A549 (cell line): ENCODE results near the gene CHRNB2. TPM values are rescaled to one million over a fixed set of nuclear protein-coding genes. Genes with fewer than 3 reads are reported as not detected.

Source experiments
- ATAC-seq, 2 experiments: fragments of 200-7000 bp in 1 of 2; fragments of >200 bp in 1 of 2; cut with Nextera tagmentation in 1 of 2; cut with Tn5 transposase in 1 of 2; 3 replicates each; pipeline versions ENCODE4 v1.8.0 to v1.9.1; 2018 to 2020; ENCODE audit warnings: mild to moderate bottlenecking in 1 of 2, moderate library complexity in 1 of 2
- CTCF ChIA-PET: fragments of 300-600 bp; sonication (Branson Sonifier 250); formaldehyde crosslinking; extraction: SDS; loops from one replicate; lab custom pipeline; 2021; ENCODE audit warnings: antibody characterized with exemption, inconsistent platforms; lab: Yijun Ruan, JAX
- POLR2A ChIA-PET: fragments of 350-600 bp; formaldehyde crosslinking; extraction: SDS; loops from one replicate; lab custom pipeline; 2021; ENCODE audit warnings: antibody characterized with exemption, inconsistent platforms; lab: Yijun Ruan, JAX
- DNase-seq, 2 experiments: peaks; one replicate each; pipeline versions ENCODE4 v3.0.0 to v3.0.0-alpha.2; 2011 to 2016; ENCODE audit warnings: low read depth in 1 of 2, low spot score in 1 of 2
- FAIRE-seq: peaks from 2 replicates; lab custom pipeline; 2011; peaks lifted over from hg19 to GRCh38; lab: Jason Lieb, UNC
- H3K27ac ChIP-seq, 2 experiments: fragments of >200 bp; sonication (Bioruptor Twin); formaldehyde crosslinking; 3 replicates each; pipeline ENCODE4 v1.5.1; 2016 to 2017
- H3K4me1 ChIP-seq: fragments of >200 bp; sonication (Bioruptor Twin); formaldehyde crosslinking; 3 replicates; pipeline ENCODE4 v1.6.1; 2016
- H3K4me2 ChIP-seq: fragments of >200 bp; sonication (Bioruptor Twin); formaldehyde crosslinking; 3 replicates; pipeline ENCODE4 v1.6.1; 2016
- H3K4me3 ChIP-seq: fragments of >200 bp; sonication (Bioruptor Twin); formaldehyde crosslinking; 3 replicates; pipeline ENCODE4 v1.5.1; 2016
- H3K9me3 ChIP-seq: fragments of >200 bp; sonication (Bioruptor Twin); formaldehyde crosslinking; 3 replicates; pipeline ENCODE4 v1.6.1; 2016
- BCL3 ChIP-seq: fragments of >200 bp; sonication (Bioruptor Twin); formaldehyde crosslinking; IDR thresholded peaks from 3 replicates; pipeline ENCODE4 v1.6.1; 2016
- BHLHE40 ChIP-seq: IDR thresholded peaks from 2 replicates; pipeline ENCODE4 v1.6.1; 2012; ENCODE audit warnings: low read depth, low read length, inconsistent platforms
- CEBPB ChIP-seq, 2 experiments: fragments of >200 bp in 1 of 2; sonication (Bioruptor Twin) in 1 of 2; formaldehyde crosslinking in 1 of 2; IDR thresholded peaks; 2 replicates each; pipeline ENCODE4 v1.6.1; 2012 to 2016
- CHD2 ChIP-seq: fragments of 150-350 bp; IDR thresholded peaks from 2 replicates; pipeline ENCODE4 v1.6.1; 2014; ENCODE audit warnings: low read length; ENCODE audit not compliant: partially characterized antibody
- FOSB ChIP-seq: fragments of 250-450 bp; sonication (Bioruptor Pico); IDR thresholded peaks from 2 replicates; pipeline ENCODE4 v1.5.0; 2020; ENCODE audit warnings: mild to moderate bottlenecking, moderate library complexity
- HEYL ChIP-seq: fragments of 250-450 bp; sonication (Bioruptor Pico); IDR thresholded peaks from 2 replicates; pipeline ENCODE4 v1.8.0; 2021; ENCODE audit warnings: mild to moderate bottlenecking, moderate library complexity
- HMGXB4 ChIP-seq: fragments of 250-450 bp; sonication (Bioruptor Pico); IDR thresholded peaks from 2 replicates; pipeline ENCODE4 v1.5.0; 2021; ENCODE audit warnings: mild to moderate bottlenecking, moderate library complexity, borderline replicate concordance
- JUN ChIP-seq, 2 experiments: fragments of >200 bp; sonication (Bioruptor Twin); formaldehyde crosslinking; IDR thresholded peaks; 2 replicates in 1 of 2; 3 replicates in 1 of 2; pipeline ENCODE4 v1.6.1; 2016 to 2017
- KDM1A ChIP-seq: fragments of 200-600 bp; sonication (generic); IDR thresholded peaks from 2 replicates; pipeline ENCODE4 v1.6.1; 2016; ENCODE audit warnings: low read depth, mild to moderate bottlenecking
- MAX ChIP-seq: IDR thresholded peaks from 2 replicates; pipeline ENCODE4 v1.6.1; 2012
- MAZ ChIP-seq: fragments of 150-350 bp; IDR thresholded peaks from 2 replicates; pipeline ENCODE4 v1.6.1; 2014; ENCODE audit warnings: antibody characterized with exemption, low read depth, low read length, borderline replicate concordance
- MYC ChIP-seq: IDR thresholded peaks from 2 replicates; pipeline ENCODE4 v1.6.1; 2012; ENCODE audit warnings: mild to moderate bottlenecking, inconsistent platforms, low read length, improper control_type of control experiment, borderline replicate concordance
- PBX3 ChIP-seq: IDR thresholded peaks from 2 replicates; pipeline ENCODE4 v1.6.1; 2012
- PHF8 ChIP-seq: fragments of 200-600 bp; sonication (generic); IDR thresholded peaks from 2 replicates; pipeline ENCODE4 v1.6.1; 2016; ENCODE audit warnings: low read depth, mild to moderate bottlenecking, antibody characterized with exemption, moderate library complexity, borderline replicate concordance
- TP53 ChIP-seq: fragments of 250-450 bp; sonication (Bioruptor Pico); IDR thresholded peaks from 2 replicates; pipeline ENCODE4 v1.5.0; 2021; ENCODE audit warnings: mild to moderate bottlenecking, moderate library complexity
- USF2 ChIP-seq: fragments of 450-650 bp; IDR thresholded peaks from 2 replicates; pipeline ENCODE4 v1.6.1; 2014; ENCODE audit warnings: antibody characterized with exemption
- ZSCAN20 ChIP-seq: fragments of 250-450 bp; sonication (Bioruptor Pico); IDR thresholded peaks from 2 replicates; pipeline ENCODE4 v1.8.0; 2022; ENCODE audit warnings: mild to moderate bottlenecking, moderate library complexity
- WGBS: methylation state at CpG from one replicate; pipeline ENCODE4 v1.1.6; 2017; ENCODE audit errors: missing lambda C conversion rate; 5-methylcytosine and 5-hydroxymethylcytosine counted together
- polyA plus RNA-seq, 4 experiments: library from polyadenylated mRNA; depleted of rRNA in 3 of 4; stranded (reverse); fragments of >200 nt; fragmentation: RNase III in 1 of 4; extraction: RNeasy Plus Mini Kit Qiagen cat#74134 plus additional on column Dnase treatment in 1 of 4; gene quantifications; 2 replicates in 3 of 4; 3 replicates in 1 of 4; pipeline ENCODE4 v1.2.3, GENCODE V29; 2011 to 2017

CHRNB2 gene
- polyA plus RNA-seq, 2 of the 4 experiments (the other 2 are of a cell fraction): 0.21 TPM

- no peaks in the 10 kb centered on the region for H3K9me3 ChIP-seq
- H3K4me2 ChIP-seq: peak within 1 kb of the TSS; percentile 90
- peak; percentile 91 for ATAC-seq
- DNase-seq: peak; percentile 70 to 97
- peak within 1 kb of the TSS; percentile 93 to 99 for H3K27ac ChIP-seq
- H3K4me3 ChIP-seq: peak within 1 kb of the TSS; percentile 69
- peaks cover 29% of the 10 kb centered on the region for H3K4me1 ChIP-seq
- POLR2A ChIA-PET: interaction anchor here (0.6 to 1.2 kb wide), 7 partner anchors 10 to 343 kb away, joined by 3 to 6 read pairs (median 4); partner anchors contain the start of gene CHRNB2
- peak; percentile 28; the same call in 1 of the 2 replicates for TF ChIP-seq MYC
- TF ChIP-seq PHF8: peak; percentile 45; the same call in 1 of the 2 replicates
- TF ChIP-seq BCL3: peak; percentile 49; the same call in 1 of the 3 replicates
- peak; percentile 44; the same call in 1 of the 2 replicates for TF ChIP-seq MAX
- TF ChIP-seq KDM1A: no peak
- no peak for TF ChIP-seq FOSB (CRISPR knock-in tag)
- no peak for TF ChIP-seq HEYL (CRISPR knock-in tag)
- TF ChIP-seq JUN (IDR thresholded peaks at IDR 0.05): 0 out of 5 replicates have a peak, but pooled peaks of 1 of the 2 experiments have one; percentile 39
- 0 out of 2 replicates have a peak, but pooled peaks have one; percentile 55 for TF ChIP-seq HMGXB4 (CRISPR knock-in tag)
- TF ChIP-seq PBX3: 0 out of 2 replicates have a peak, but pooled peaks have one; percentile 16
- TF ChIP-seq CEBPB (IDR thresholded peaks at IDR 0.05): peak; percentile 80 to 90; a peak in 3 of 4 replicates
- peak; percentile 48 for TF ChIP-seq CHD2
- TF ChIP-seq TP53 (CRISPR knock-in tag): 0 out of 2 replicates have a peak, but pooled peaks have one; percentile 58
- CTCF ChIA-PET: interaction anchor here (1.3 kb wide), 1 partner anchor 48 kb away, joined by 3 read pairs; no protein-coding TSS in a partner anchor
- no peak for FAIRE-seq
- WGBS: under 1% methylated on average over 46 of the region's 59 CpGs
Measured at GRCh38 chr1:154607609-154608396, 40.2 kb downstream of the CHRNB2 start, which contains the start of gene ADAR. TSS of gene ADAR (minus strand) at chr1:154608186. CDS start at chr1:154608006, 180 bp downstream.

GRCh38 chr1:154608397-154609270, 41.1 kb downstream of the CHRNB2 start:
- ChIA-PET CTCF (interaction anchor here (0.6 to 1.7 kb wide), 2 partner anchors 33 to 129 kb away, joined by 3 to 4 read pairs; no protein-coding TSS in a partner anchor), POLR2A (interaction anchor here (0.6 to 1.2 kb wide), 8 partner anchors 11 to 347 kb away, joined by 3 to 8 read pairs (median 4); partner anchors contain the start of genes CHRNB2 and PBXIP1)
- Histone ChIP-seq H3K4me1 (peaks cover 29% of the 10 kb centered on the region), H3K4me2 (peak overlapping the region; percentile 90), H3K4me3 (peak overlapping the region; percentile 69), H3K27ac (peak overlapping the region; percentile 93 to 99), H3K9me3 (no peaks in the 10 kb centered on the region)
- ATAC-seq (peak in 1 of 2 experiments; percentile 74; a peak in 3 of 6 replicates), DNase-seq (peak; percentile 22 to 52), FAIRE-seq (no peak)
- 10% methylated on average over 28 of the region's 37 CpGs for WGBS
- TF ChIP-seq ZSCAN20 (CRISPR knock-in tag): no peak
- peak in 1 of 2 experiments; percentile 69; a peak in 2 of 4 replicates for TF ChIP-seq CEBPB (IDR thresholded peaks at IDR 0.05)
- 0 out of 2 replicates have a peak, but pooled peaks have one; percentile 4 for TF ChIP-seq MAX
- no peak for TF ChIP-seq MAZ
- no peak for TF ChIP-seq BHLHE40
- TF ChIP-seq USF2: no peak
